Measurements from ENCODE around the gene CAMK2N1.
A peak's percentile ranks its signal among the peaks of the same experiment; 100 is the strongest.

The CAMK2N1 gene

GRCh38 chr1:20493839-20494608 lies 8.0 kb upstream of the CAMK2N1 start:
- H3K27me3 Mint-ChIP-seq: no peaks in the 10 kb centered on the region
- peak; percentile 68 for ATAC-seq (replicated peaks; ENCODE audit: extremely low read depth, poor library complexity, severe bottlenecking)
- peaks cover 3% of the 10 kb centered on the region for H3K36me3 Mint-ChIP-seq (ENCODE audit: insufficient read depth)
- DNase-seq (ENCODE audit: low spot score in 2 of 2): peak; percentile 75 to 84
- H3K27ac Mint-ChIP-seq (ENCODE audit: low read depth): no peak overlapping the region
- no peaks in the 10 kb centered on the region for H3K4me1 Mint-ChIP-seq
- H3K4me3 Mint-ChIP-seq: no peak overlapping the region
- H3K9me3 Mint-ChIP-seq: no peaks in the 10 kb centered on the region

- no peak for ATAC-seq (replicated peaks; ENCODE audit: extremely low read depth, poor library complexity, severe bottlenecking)
- Mint-ChIP-seq H3K27ac (ENCODE audit: low read depth) (no peak overlapping the region), H3K4me1 (no peaks in the 10 kb centered on the region), H3K36me3 (ENCODE audit: insufficient read depth) (no peaks in the 10 kb centered on the region), H3K4me3 (no peak overlapping the region), H3K27me3 (no peaks in the 10 kb centered on the region), H3K9me3 (no peaks in the 10 kb centered on the region)
- DNase-seq (ENCODE audit: low spot score in 2 of 2): no peak
Observed at GRCh38 chr1:20493309-20493708, 7.3 kb upstream of the CAMK2N1 start.

- H3K4me1 Mint-ChIP-seq: peaks cover under 1% of the 10 kb centered on the region
- ATAC-seq (replicated peaks; ENCODE audit: extremely low read depth, poor library complexity, severe bottlenecking): no peak
- no peaks in the 10 kb centered on the region for H3K36me3 Mint-ChIP-seq (ENCODE audit: insufficient read depth)
- no peak for DNase-seq (ENCODE audit: low spot score in 2 of 2)
- H3K4me3 Mint-ChIP-seq: no peak overlapping the region
- H3K27ac Mint-ChIP-seq (ENCODE audit: low read depth): no peak overlapping the region
- H3K27me3 Mint-ChIP-seq: no peaks in the 10 kb centered on the region
- no peaks in the 10 kb centered on the region for H3K9me3 Mint-ChIP-seq
Observed at GRCh38 chr1:20492751-20493150, 6.7 kb upstream of the CAMK2N1 start.

- no peaks in the 10 kb centered on the region for H3K27me3 Mint-ChIP-seq
- ATAC-seq (replicated peaks; ENCODE audit: extremely low read depth, poor library complexity, severe bottlenecking): no peak
- peaks cover 9% of the 10 kb centered on the region for H3K4me1 Mint-ChIP-seq
- H3K4me3 Mint-ChIP-seq: no peak overlapping the region
- DNase-seq (ENCODE audit: low spot score in 2 of 2): no peak
- no peaks in the 10 kb centered on the region for H3K9me3 Mint-ChIP-seq
- H3K27ac Mint-ChIP-seq (ENCODE audit: low read depth): no peak overlapping the region
- no peaks in the 10 kb centered on the region for H3K36me3 Mint-ChIP-seq (ENCODE audit: insufficient read depth)
Observed at GRCh38 chr1:20491866-20492265, 5.9 kb upstream of the CAMK2N1 start.

- no peak for ATAC-seq (replicated peaks; ENCODE audit: extremely low read depth, poor library complexity, severe bottlenecking)
- Mint-ChIP-seq H3K9me3 (no peaks in the 10 kb centered on the region), H3K27ac (ENCODE audit: low read depth) (no peak overlapping the region), H3K4me1 (peaks cover 10% of the 10 kb centered on the region), H3K27me3 (no peaks in the 10 kb centered on the region), H3K4me3 (no peak overlapping the region), H3K36me3 (ENCODE audit: insufficient read depth) (no peaks in the 10 kb centered on the region)
- no peak for DNase-seq (ENCODE audit: low spot score in 2 of 2)
Observed at GRCh38 chr1:20491178-20491577, 5.2 kb upstream of the CAMK2N1 start.

GRCh38 chr1:20487236-20487590 lies 1.2 kb upstream of the CAMK2N1 start:
- H3K36me3 Mint-ChIP-seq (ENCODE audit: insufficient read depth): peaks cover 11% of the 10 kb centered on the region
- peaks cover 28% of the 10 kb centered on the region for H3K4me1 Mint-ChIP-seq
- DNase-seq (ENCODE audit: low spot score in 2 of 2): no peak
- peak overlapping the region; percentile 60 for H3K27ac Mint-ChIP-seq (ENCODE audit: low read depth)
- peak overlapping the region; percentile 93 for H3K4me3 Mint-ChIP-seq
- no peaks in the 10 kb centered on the region for H3K9me3 Mint-ChIP-seq
- no peak for ATAC-seq (replicated peaks; ENCODE audit: extremely low read depth, poor library complexity, severe bottlenecking)
- peaks cover 24% of the 10 kb centered on the region for H3K27me3 Mint-ChIP-seq

- Mint-ChIP-seq H3K4me1 (peaks cover 28% of the 10 kb centered on the region), H3K27ac (ENCODE audit: low read depth) (peak overlapping the region; percentile 60), H3K9me3 (no peaks in the 10 kb centered on the region), H3K36me3 (ENCODE audit: insufficient read depth) (peaks cover 11% of the 10 kb centered on the region), H3K27me3 (peaks cover 30% of the 10 kb centered on the region), H3K4me3 (peak overlapping the region; percentile 93)
- DNase-seq (ENCODE audit: low spot score in 2 of 2): no peak
- ATAC-seq (replicated peaks; ENCODE audit: extremely low read depth, poor library complexity, severe bottlenecking): peak; percentile 15
Observed at GRCh38 chr1:20486457-20487235, 636 bp upstream of the CAMK2N1 start.

GRCh38 chr1:20484519-20485462 lies 1.2 kb downstream of the CAMK2N1 start:
- ATAC-seq (replicated peaks; ENCODE audit: extremely low read depth, poor library complexity, severe bottlenecking): no peak
- H3K27ac Mint-ChIP-seq (ENCODE audit: low read depth): no peak overlapping the region
- H3K9me3 Mint-ChIP-seq: no peaks in the 10 kb centered on the region
- peaks cover 28% of the 10 kb centered on the region for H3K4me1 Mint-ChIP-seq
- H3K36me3 Mint-ChIP-seq (ENCODE audit: insufficient read depth): peaks cover 11% of the 10 kb centered on the region
- peak overlapping the region; percentile 71 for H3K4me3 Mint-ChIP-seq
- peaks cover 48% of the 10 kb centered on the region for H3K27me3 Mint-ChIP-seq
- DNase-seq (ENCODE audit: low spot score in 2 of 2): no peak

GRCh38 chr1:20483833-20484518 lies 2.0 kb downstream of the CAMK2N1 start:
- Mint-ChIP-seq H3K27me3 (peaks cover 56% of the 10 kb centered on the region), H3K4me3 (peak overlapping the region; percentile 71), H3K4me1 (peaks cover 28% of the 10 kb centered on the region), H3K36me3 (ENCODE audit: insufficient read depth) (peaks cover 11% of the 10 kb centered on the region), H3K27ac (ENCODE audit: low read depth) (no peak overlapping the region), H3K9me3 (no peaks in the 10 kb centered on the region)
- ATAC-seq (replicated peaks; ENCODE audit: extremely low read depth, poor library complexity, severe bottlenecking) (no peak), DNase-seq (ENCODE audit: low spot score in 2 of 2) (no peak)

- ATAC-seq (replicated peaks; ENCODE audit: extremely low read depth, poor library complexity, severe bottlenecking): no peak
- no peak for DNase-seq (ENCODE audit: low spot score in 2 of 2)
- Mint-ChIP-seq H3K27me3 (peaks cover 62% of the 10 kb centered on the region), H3K9me3 (no peaks in the 10 kb centered on the region), H3K36me3 (ENCODE audit: insufficient read depth) (peaks cover 11% of the 10 kb centered on the region), H3K4me3 (peak overlapping the region; percentile 71), H3K27ac (ENCODE audit: low read depth) (no peak overlapping the region), H3K4me1 (peaks cover 28% of the 10 kb centered on the region)
Observed at GRCh38 chr1:20483098-20483832, 2.7 kb downstream of the CAMK2N1 start.

- H3K27me3 Mint-ChIP-seq: peaks cover 76% of the 10 kb centered on the region
- DNase-seq (ENCODE audit: low spot score in 2 of 2): no peak
- no peaks in the 10 kb centered on the region for H3K9me3 Mint-ChIP-seq
- H3K36me3 Mint-ChIP-seq (ENCODE audit: insufficient read depth): peaks cover 11% of the 10 kb centered on the region
- peaks cover 19% of the 10 kb centered on the region for H3K4me1 Mint-ChIP-seq
- H3K27ac Mint-ChIP-seq (ENCODE audit: low read depth): no peak overlapping the region
- no peak for ATAC-seq (replicated peaks; ENCODE audit: extremely low read depth, poor library complexity, severe bottlenecking)
- H3K4me3 Mint-ChIP-seq: no peak overlapping the region
Observed at GRCh38 chr1:20481643-20482498, 4.1 kb downstream of the CAMK2N1 start.
